Measurements from ENCODE around the gene KIAA0232.

DNA sequence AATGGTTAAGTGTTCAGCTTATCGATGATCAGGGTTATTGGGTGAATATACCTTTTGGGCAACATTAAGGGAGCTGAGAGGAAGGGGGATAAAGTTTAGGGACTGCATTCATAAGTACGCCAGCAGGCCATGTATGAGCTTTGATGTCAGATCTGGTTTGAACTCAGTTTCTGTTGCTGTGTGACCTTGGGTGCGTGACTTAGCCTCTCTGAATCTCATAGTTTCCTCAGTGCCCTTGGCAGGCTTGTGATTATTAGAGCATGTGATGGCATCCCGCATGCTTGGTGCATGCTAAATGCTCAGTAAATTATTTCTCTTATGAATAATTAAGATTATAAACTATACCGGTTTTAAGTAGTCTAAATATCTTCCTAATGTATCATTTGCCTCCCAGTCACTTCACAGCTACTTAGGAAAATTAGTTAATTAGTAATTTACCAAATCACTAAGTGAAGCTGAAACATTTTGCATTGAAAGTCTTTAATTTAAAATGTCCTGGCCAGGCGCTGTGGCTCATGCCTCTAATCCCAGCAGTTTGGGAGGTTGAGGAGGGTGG is 130.9 kb downstream of the KIAA0232 start:
- TF ChIP-seq, protein P1, sequence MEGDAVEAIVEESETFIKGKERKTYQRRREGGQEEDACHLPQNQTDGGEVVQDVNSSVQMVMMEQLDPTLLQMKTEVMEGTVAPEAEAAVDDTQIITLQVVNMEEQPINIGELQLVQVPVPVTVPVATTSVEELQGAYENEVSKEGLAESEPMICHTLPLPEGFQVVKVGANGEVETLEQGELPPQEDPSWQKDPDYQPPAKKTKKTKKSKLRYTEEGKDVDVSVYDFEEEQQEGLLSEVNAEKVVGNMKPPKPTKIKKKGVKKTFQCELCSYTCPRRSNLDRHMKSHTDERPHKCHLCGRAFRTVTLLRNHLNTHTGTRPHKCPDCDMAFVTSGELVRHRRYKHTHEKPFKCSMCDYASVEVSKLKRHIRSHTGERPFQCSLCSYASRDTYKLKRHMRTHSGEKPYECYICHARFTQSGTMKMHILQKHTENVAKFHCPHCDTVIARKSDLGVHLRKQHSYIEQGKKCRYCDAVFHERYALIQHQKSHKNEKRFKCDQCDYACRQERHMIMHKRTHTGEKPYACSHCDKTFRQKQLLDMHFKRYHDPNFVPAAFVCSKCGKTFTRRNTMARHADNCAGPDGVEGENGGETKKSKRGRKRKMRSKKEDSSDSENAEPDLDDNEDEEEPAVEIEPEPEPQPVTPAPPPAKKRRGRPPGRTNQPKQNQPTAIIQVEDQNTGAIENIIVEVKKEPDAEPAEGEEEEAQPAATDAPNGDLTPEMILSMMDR (IDR thresholded peaks at IDR 0.05; ENCODE audit: borderline replicate concordance, extremely low read depth, low read length, poor library complexity, severe bottlenecking), result no peak
- no peak for TF ChIP-seq EZH2 (IDR thresholded peaks at IDR 0.05; ENCODE audit: borderline replicate concordance, low read depth, low read length, severe bottlenecking)
